HL-60 (cell line): ENCODE results near the gene PHF21B.

Experiments used
- DNase-seq, 2 experiments: peaks; one replicate each; pipeline ENCODE4 v3.0.0-alpha.2; 2010 to 2020; ENCODE audit warnings: low read depth in 1 of 2, low spot score in 1 of 2
- H3K27ac ChIP-seq: fragments of 250-450 bp; sonication (Bioruptor Pico); replicated peaks from 2 replicates; pipeline ENCODE4 v1.5.1; 2020; ENCODE audit warnings: mild to moderate bottlenecking, moderate library complexity
- H3K27me3 ChIP-seq: fragments of 250-450 bp; sonication (Bioruptor Pico); 2 replicates; pipeline ENCODE4 v1.5.1; 2021; ENCODE audit warnings: mild to moderate bottlenecking, moderate library complexity; ENCODE audit not compliant: insufficient read depth, poor library complexity, severe bottlenecking
- H3K4me3 ChIP-seq: replicated peaks from 2 replicates; pipeline ENCODE4 v1.5.1; 2011; ENCODE audit warnings: mild to moderate bottlenecking, control low read depth, low read length; ENCODE audit not compliant: insufficient read depth
- GABPA ChIP-seq: IDR thresholded peaks from 2 replicates; pipeline ENCODE4 v1.6.1; 2012; ENCODE audit warnings: low read depth
- POLR2AphosphoS5 ChIP-seq: IDR thresholded peaks from 2 replicates; pipeline ENCODE4 v1.6.1; 2012; ENCODE audit warnings: low read depth
- SPI1 ChIP-seq: IDR thresholded peaks from 2 replicates; pipeline ENCODE4 v1.6.1; 2012; ENCODE audit warnings: low read depth, mild to moderate bottlenecking, borderline replicate concordance
- TF ChIP-seq, protein P1 (sequence below): IDR thresholded peaks from one replicate; pipeline ENCODE4 v1.5.1; 2011; ENCODE audit warnings: low read length, control low read depth, inconsistent platforms; ENCODE audit not compliant: insufficient read depth
- TF ChIP-seq, protein P2 (sequence below): IDR thresholded peaks from 2 replicates; pipeline ENCODE4 v1.6.1; 2012; ENCODE audit warnings: low read depth; ENCODE audit not compliant: insufficient replicate concordance

PHF21B gene

DNA sequence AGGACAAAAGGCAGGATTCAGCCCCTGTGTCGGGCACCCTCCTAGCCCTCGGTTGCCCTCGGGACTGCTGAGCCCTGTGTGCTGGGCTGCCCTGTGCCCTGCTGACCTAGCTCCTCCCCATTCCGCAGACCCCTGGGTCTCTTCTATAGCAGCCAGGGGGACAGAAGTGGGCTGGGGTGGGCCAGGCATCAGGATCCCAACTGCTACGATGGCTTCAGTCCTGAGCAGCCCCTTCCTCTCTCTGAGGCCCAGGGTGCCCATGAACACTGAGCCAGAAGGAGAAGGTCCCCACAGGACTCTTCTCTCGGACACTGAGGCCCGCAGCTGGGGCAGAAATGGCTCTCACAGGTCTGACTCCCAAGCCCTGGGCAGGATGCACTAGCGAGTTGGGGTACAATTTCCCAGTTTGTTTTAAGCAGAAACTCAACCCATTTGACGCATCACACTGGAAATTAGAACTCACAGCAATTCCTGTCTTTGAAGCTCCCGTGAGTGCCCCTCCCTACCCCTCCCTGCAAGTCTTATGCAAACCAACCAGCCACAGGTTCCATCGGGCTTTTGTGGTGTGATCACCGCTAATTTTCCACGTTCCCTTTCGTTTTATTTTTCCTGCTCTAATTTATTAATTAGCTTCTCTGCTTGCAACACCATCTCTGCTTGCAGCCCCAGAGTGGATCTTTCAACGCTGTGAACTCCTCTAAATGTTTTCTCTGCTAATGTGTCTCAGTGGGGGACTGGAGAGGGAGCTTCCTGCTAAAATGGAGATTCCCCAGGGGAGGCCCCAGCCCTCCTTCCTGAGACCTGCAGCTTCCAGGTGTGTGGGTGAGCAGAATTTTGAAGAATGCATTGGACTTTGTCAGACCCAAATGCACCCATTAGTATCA is 56.7 kb downstream of the PHF21B start:
- TF ChIP-seq, protein P1, sequence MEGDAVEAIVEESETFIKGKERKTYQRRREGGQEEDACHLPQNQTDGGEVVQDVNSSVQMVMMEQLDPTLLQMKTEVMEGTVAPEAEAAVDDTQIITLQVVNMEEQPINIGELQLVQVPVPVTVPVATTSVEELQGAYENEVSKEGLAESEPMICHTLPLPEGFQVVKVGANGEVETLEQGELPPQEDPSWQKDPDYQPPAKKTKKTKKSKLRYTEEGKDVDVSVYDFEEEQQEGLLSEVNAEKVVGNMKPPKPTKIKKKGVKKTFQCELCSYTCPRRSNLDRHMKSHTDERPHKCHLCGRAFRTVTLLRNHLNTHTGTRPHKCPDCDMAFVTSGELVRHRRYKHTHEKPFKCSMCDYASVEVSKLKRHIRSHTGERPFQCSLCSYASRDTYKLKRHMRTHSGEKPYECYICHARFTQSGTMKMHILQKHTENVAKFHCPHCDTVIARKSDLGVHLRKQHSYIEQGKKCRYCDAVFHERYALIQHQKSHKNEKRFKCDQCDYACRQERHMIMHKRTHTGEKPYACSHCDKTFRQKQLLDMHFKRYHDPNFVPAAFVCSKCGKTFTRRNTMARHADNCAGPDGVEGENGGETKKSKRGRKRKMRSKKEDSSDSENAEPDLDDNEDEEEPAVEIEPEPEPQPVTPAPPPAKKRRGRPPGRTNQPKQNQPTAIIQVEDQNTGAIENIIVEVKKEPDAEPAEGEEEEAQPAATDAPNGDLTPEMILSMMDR = no peak
- TF ChIP-seq, protein P2, sequence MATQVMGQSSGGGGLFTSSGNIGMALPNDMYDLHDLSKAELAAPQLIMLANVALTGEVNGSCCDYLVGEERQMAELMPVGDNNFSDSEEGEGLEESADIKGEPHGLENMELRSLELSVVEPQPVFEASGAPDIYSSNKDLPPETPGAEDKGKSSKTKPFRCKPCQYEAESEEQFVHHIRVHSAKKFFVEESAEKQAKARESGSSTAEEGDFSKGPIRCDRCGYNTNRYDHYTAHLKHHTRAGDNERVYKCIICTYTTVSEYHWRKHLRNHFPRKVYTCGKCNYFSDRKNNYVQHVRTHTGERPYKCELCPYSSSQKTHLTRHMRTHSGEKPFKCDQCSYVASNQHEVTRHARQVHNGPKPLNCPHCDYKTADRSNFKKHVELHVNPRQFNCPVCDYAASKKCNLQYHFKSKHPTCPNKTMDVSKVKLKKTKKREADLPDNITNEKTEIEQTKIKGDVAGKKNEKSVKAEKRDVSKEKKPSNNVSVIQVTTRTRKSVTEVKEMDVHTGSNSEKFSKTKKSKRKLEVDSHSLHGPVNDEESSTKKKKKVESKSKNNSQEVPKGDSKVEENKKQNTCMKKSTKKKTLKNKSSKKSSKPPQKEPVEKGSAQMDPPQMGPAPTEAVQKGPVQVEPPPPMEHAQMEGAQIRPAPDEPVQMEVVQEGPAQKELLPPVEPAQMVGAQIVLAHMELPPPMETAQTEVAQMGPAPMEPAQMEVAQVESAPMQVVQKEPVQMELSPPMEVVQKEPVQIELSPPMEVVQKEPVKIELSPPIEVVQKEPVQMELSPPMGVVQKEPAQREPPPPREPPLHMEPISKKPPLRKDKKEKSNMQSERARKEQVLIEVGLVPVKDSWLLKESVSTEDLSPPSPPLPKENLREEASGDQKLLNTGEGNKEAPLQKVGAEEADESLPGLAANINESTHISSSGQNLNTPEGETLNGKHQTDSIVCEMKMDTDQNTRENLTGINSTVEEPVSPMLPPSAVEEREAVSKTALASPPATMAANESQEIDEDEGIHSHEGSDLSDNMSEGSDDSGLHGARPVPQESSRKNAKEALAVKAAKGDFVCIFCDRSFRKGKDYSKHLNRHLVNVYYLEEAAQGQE = no peak
- TF ChIP-seq SPI1 (no peak), POLR2AphosphoS5 (no peak), GABPA (no peak)
- Histone ChIP-seq H3K27ac (no peak overlapping the region), H3K27me3 (peaks cover 6% of the 10 kb centered on the region), H3K4me3 (no peak overlapping the region)
- DNase-seq = no peak

DNA sequence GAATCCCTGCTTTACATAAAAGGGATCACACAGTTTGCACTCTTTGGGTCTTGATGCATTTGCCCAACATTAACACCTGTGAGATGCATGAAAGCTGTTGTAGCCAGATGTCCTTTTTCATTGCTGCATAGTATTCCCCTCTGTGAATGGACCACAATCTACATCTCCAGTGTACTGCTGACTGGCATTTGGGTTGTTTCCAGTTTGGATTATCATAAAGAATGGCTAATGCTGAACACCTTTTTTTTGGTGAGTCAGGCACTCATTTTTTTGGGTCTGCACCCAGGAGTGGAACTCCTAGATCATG is 58.3 kb downstream of the PHF21B start:
- TF ChIP-seq SPI1 (no peak), POLR2AphosphoS5 (no peak), GABPA (no peak)
- TF ChIP-seq, protein P1 = no peak
- TF ChIP-seq, protein P2 = no peak
- peaks cover 6% of the 10 kb centered on the region for H3K27me3 ChIP-seq
- H3K4me3 ChIP-seq = no peak overlapping the region
- no peak for DNase-seq
- no peak overlapping the region for H3K27ac ChIP-seq

DNA sequence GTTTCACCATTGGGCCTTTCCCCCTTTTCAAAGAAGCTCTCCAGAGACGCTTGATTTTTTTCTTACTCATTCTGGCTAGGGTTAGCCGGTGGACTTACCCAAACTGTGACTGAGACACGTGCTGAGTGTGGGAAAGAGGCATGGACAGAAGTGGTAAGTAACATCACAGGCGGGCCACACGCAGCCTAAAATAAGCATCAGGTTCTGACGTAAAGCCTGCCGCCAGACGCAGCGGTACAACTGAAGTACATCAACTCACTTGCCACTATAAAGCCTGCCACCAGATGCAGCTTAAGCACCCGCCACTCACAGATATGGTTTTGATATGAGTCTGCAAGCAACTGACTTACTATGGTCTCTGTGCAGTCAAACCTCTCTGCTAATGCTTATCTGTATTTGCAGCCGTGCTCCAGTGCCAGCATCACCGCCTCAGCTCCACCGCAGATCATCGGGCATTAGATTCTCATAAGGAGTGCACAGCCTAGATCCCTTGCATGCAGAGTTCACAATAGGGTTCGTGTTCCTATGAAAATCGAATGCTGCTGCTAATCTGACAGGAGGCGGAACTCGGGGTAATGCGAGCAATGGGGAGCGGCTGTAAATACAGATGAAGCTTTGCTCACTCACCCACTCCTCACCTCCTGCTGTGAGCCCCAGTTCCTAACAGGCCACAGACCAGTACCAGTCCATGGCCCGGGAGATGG is 58.8 kb downstream of the PHF21B start:
- Histone ChIP-seq H3K27ac (no peak overlapping the region), H3K27me3 (peaks cover 6% of the 10 kb centered on the region), H3K4me3 (no peak overlapping the region)
- no peak for DNase-seq
- TF ChIP-seq, protein P2 = no peak
